Measurements from ENCODE around the gene SKA1. TPM values are rescaled to one million over a fixed set of nuclear protein-coding genes. Genes with fewer than 3 reads are reported as not detected.

Gene SKA1, protein sequence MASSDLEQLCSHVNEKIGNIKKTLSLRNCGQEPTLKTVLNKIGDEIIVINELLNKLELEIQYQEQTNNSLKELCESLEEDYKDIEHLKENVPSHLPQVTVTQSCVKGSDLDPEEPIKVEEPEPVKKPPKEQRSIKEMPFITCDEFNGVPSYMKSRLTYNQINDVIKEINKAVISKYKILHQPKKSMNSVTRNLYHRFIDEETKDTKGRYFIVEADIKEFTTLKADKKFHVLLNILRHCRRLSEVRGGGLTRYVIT
- total RNA-seq (2012; rRNA removed) (5.9 and 13.9 TPM in 2 replicates), polyA plus RNA-seq (2012; rRNA removed) (4.8 and 5.8 TPM in 2 replicates), Bru-seq, nascent RNA (percentile 45 among the genes with signal in this experiment), BruChase-seq, experiment 1, labeled RNA remaining after a 6-hour chase (percentile 39 among the genes with signal in this experiment), BruChase-seq, experiment 2, labeled RNA remaining after a 2-hour chase (percentile 37 among the genes with signal in this experiment)
- polyA plus RNA-seq (2012; cell fraction: cytosol; rRNA removed): 1.1 and 1.7 TPM in 2 replicates
- polyA plus RNA-seq (2012; cell fraction: nucleus; rRNA removed; ENCODE audit: low replicate concordance): 0.79 and 1.3 TPM in 2 replicates
- long read RNA-seq, partial matches to known transcripts: 0 of 3 reads
- long read RNA-seq, other reads (novel, unspliced or antisense): 0 of 3 reads

DNA sequence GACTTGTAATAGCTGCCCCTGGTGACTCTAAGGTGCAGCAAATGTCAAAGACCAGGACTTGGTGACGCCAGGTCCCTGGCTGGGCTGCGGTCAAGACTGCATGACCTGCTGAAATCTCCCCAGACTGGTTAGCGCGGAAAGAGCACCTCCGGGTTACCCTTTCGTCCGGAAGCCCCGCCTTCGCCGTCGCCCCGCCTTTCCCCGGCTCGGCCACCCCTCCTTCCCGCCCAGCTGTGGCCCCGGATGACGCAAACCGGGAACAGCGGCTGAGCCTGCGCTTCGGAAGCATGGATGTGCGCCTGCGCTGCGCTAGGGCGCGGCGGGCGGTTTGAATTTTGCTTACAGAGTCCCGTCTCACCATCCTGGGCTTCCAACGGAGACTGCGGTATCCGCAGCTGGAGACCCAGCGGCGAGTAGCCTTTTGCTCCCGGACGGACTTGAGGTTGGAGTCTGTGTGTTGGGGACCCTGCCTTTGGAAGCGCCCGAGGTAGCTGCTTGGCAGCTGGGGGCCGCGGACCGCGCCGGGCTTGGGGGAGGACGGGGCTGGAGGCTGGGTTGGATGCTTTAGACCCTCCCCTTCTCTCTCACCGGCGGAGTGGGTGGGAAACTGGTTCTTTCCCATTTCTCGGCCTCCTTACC, at the start of gene SKA1:
Gene SKA1, plus strand, starts transcription at position 294 of the 639 bp plus-strand sequence. CDS start 785 bp downstream, outside the sequence.
- Histone ChIP-seq H3K27ac (ENCODE audit: insufficient read depth, low read length) (peak within 1 kb of the TSS; percentile 48), H3K79me1 (ENCODE audit: low read depth in 1 of 2, low read length in 2 of 2) (peaks cover 3 to 10% of the 10 kb centered on the region in 2 experiments; a peak in 1 of 4 replicates), H3K9ac (ENCODE audit: low read depth, low read length) (peak within 1 kb of the TSS; percentile 86), H2BK5ac (ENCODE audit: low read depth, low read length, poor library complexity, severe bottlenecking) (peak within 1 kb of the TSS; percentile 42), H2AK5ac (ENCODE audit: low read depth, low read length) (peak within 1 kb of the TSS; percentile 57; the same call in 1 of the 2 replicates), H3K18ac (ENCODE audit: low read depth, low read length) (peak within 1 kb of the TSS; percentile 50; the same call in 1 of the 2 replicates), H3K9me1 (ENCODE audit: insufficient read depth, low read length) (no peaks in the 10 kb centered on the region), H4K20me1 (ENCODE audit: insufficient read depth, low read length) (no peaks in the 10 kb centered on the region), H4K91ac (ENCODE audit: insufficient read depth, low read depth, low read length) (peak within 1 kb of the TSS; percentile 86), H3K36me3 (ENCODE audit: control insufficient read depth, insufficient read depth, low read length) (no peaks in the 10 kb centered on the region), H4K5ac (ENCODE audit: low read depth, low read length) (peak within 1 kb of the TSS; percentile 88), H2BK120ac (ENCODE audit: low read depth, low read length) (no peak within 1 kb of the TSS; the same call in 1 of the 2 replicates), H3K9me3 (ENCODE audit: control insufficient read depth, insufficient read depth, low read length) (no peaks in the 10 kb centered on the region), H2AFZ (replicated peaks; ENCODE audit: low read length, poor library complexity) (peak within 1 kb of the TSS; percentile 99), H2BK20ac (ENCODE audit: low read depth, low read length) (no peak within 1 kb of the TSS), H3K56ac (ENCODE audit: extremely low read depth, insufficient read depth, low read length) (peak within 1 kb of the TSS; percentile 74; the same call in 1 of the 2 replicates), H3K4me1 (ENCODE audit: control insufficient read depth, insufficient read depth, low read length) (no peaks in the 10 kb centered on the region), H4K8ac (ENCODE audit: low read depth in 2 of 2, low read length in 2 of 2) (peak within 1 kb of the TSS; percentile 99 to 100), H3K4ac (ENCODE audit: low read depth, low read length) (peak within 1 kb of the TSS; percentile 93), H3K4me3 (ENCODE audit: insufficient read depth, low read depth, low read length) (peak within 1 kb of the TSS; percentile 80), H3K4me2 (ENCODE audit: low read depth, low read length) (peak within 1 kb of the TSS; percentile 84), H3K14ac (replicated peaks; ENCODE audit: low read depth, low read length) (peak within 1 kb of the TSS; percentile 97), H3K23ac (ENCODE audit: low read depth, low read length) (peak within 1 kb of the TSS; percentile 69; the same call in 1 of the 2 replicates), H2BK15ac (ENCODE audit: low read depth, low read length) (no peak within 1 kb of the TSS), H3K27me3 (ENCODE audit: control insufficient read depth, insufficient read depth, low read length) (no peaks in the 10 kb centered on the region), H2AK9ac (replicated peaks; ENCODE audit: low read depth, low read length, poor library complexity) (peak within 1 kb of the TSS; percentile 69)
- DNase-seq (peak; percentile 89), ATAC-seq (ENCODE audit: low read depth) (peak; percentile 100)
- dilution Hi-C loops (cut with HindIII; ENCODE audit: low sequenced_read_pairs, unreplicated experiment) (no loop called here), intact Hi-C loops (cut with micrococcal nuclease) (no loop called here), in situ Hi-C loops (cut with MboI; ENCODE audit: low sequenced_read_pairs) (no loop called here)
- POLR2A ChIA-PET (ENCODE audit: unreplicated experiment): interaction anchor here (0.6 kb wide), 3 partner anchors 15 to 81 kb away, joined by 3 to 4 read pairs (median 4); no protein-coding TSS in a partner anchor
- WGBS, 2 experiments (ENCODE audit: extremely low coverage in 2 of 2, insufficient read length in 1 of 2): 0% methylated on average over 8 of the region's 47 CpGs; no CpG with 5 or more reads in 1 of the 2 experiments
- peak; percentile 85; the same call in 1 of the 2 replicates for TF ChIP-seq MAZ (IDR thresholded peaks at IDR 0.05; ENCODE audit: borderline replicate concordance, low read depth, low read length)
- TF ChIP-seq CEBPB (IDR thresholded peaks at IDR 0.05; ENCODE audit: low read depth, low read length): peak; percentile 92
- peak; percentile 60; the same call in 1 of the 2 replicates for TF ChIP-seq MAFK (IDR thresholded peaks at IDR 0.05; ENCODE audit: low read depth, low read length)
- TF ChIP-seq MXI1 (IDR thresholded peaks at IDR 0.05; ENCODE audit: borderline replicate concordance, low read depth, low read length): peak; percentile 95
- no peak for TF ChIP-seq RCOR1 (IDR thresholded peaks at IDR 0.05; ENCODE audit: insufficient replicate concordance, low read length)
- CTCF ChIA-PET: no interaction called here
- BruUV-seq (replicated peaks): no TSS peak

Measured in IMR-90 (cell line).